Nephron progenitor cell (in vitro differentiated cells): ENCODE measurements around the gene TMEM255B.
"Not testable (repeated sequence)": the region's sequence is repeated elsewhere in the genome, so short reads cannot be mapped to it uniquely, and the experiment has no call there.

Experiments used
- DNase-seq: peaks from one replicate; pipeline ENCODE4 v3.0.0; 2021
- H3K27ac Mint-ChIP-seq: 2 replicates; pipeline ENCODE4 v1.8.0; 2021; ENCODE audit warnings: mild to moderate bottlenecking, moderate library complexity, mixed read lengths
- H3K27me3 Mint-ChIP-seq: 2 replicates; pipeline ENCODE4 v1.8.0; 2021; ENCODE audit warnings: mild to moderate bottlenecking, low read depth, mixed read lengths; ENCODE audit not compliant: poor library complexity
- H3K36me3 Mint-ChIP-seq: 2 replicates; pipeline ENCODE4 v1.8.0; 2021; ENCODE audit warnings: low read depth, mixed read lengths
- H3K4me1 Mint-ChIP-seq: 2 replicates; pipeline ENCODE4 v1.8.0; 2021; ENCODE audit warnings: mixed read lengths
- H3K4me3 Mint-ChIP-seq: 2 replicates; pipeline ENCODE4 v1.8.0; 2021; ENCODE audit warnings: mild to moderate bottlenecking, moderate library complexity, mixed read lengths
- H3K9me3 Mint-ChIP-seq: 2 replicates; pipeline ENCODE4 v1.8.0; 2021; ENCODE audit warnings: mild to moderate bottlenecking, moderate library complexity, mixed read lengths
- TF ChIP-seq, protein P1 (sequence below): fragments of 200-600 bp; sonication (generic); IDR thresholded peaks from 2 replicates; pipeline ENCODE4 v1.5.0; 2021; ENCODE audit warnings: antibody characterized with exemption

Gene TMEM255B

DNA sequence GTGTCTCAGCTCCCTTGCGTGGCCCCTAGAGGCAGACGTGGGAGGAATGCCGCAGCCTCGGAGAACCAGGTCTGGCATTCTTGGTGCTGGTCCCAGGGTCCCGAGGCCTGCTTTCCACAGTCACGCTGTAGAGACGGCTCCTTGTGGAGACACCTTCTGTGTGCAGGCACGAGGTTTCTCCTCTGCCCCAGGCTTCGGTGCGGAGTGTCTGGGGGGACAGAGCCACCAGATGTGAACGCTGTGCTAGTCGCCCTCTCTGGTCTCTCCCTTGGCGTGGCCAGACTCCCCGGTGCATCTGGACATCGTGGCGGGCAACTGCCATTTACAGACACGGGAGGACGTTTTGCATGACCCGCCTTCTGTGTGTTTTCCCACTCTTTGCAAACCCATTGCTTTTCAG, 7.5 kb upstream of the TMEM255B start:
- Mint-ChIP-seq H3K4me1 (peaks cover 5% of the 10 kb centered on the region), H3K36me3 (no peaks in the 10 kb centered on the region), H3K4me3 (no peak overlapping the region), H3K27ac (no peak overlapping the region), H3K9me3 (peaks cover 11% of the 10 kb centered on the region), H3K27me3 (peaks cover 35% of the 10 kb centered on the region)
- TF ChIP-seq, protein P1, sequence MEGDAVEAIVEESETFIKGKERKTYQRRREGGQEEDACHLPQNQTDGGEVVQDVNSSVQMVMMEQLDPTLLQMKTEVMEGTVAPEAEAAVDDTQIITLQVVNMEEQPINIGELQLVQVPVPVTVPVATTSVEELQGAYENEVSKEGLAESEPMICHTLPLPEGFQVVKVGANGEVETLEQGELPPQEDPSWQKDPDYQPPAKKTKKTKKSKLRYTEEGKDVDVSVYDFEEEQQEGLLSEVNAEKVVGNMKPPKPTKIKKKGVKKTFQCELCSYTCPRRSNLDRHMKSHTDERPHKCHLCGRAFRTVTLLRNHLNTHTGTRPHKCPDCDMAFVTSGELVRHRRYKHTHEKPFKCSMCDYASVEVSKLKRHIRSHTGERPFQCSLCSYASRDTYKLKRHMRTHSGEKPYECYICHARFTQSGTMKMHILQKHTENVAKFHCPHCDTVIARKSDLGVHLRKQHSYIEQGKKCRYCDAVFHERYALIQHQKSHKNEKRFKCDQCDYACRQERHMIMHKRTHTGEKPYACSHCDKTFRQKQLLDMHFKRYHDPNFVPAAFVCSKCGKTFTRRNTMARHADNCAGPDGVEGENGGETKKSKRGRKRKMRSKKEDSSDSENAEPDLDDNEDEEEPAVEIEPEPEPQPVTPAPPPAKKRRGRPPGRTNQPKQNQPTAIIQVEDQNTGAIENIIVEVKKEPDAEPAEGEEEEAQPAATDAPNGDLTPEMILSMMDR: no peak
- no peak for DNase-seq

DNA sequence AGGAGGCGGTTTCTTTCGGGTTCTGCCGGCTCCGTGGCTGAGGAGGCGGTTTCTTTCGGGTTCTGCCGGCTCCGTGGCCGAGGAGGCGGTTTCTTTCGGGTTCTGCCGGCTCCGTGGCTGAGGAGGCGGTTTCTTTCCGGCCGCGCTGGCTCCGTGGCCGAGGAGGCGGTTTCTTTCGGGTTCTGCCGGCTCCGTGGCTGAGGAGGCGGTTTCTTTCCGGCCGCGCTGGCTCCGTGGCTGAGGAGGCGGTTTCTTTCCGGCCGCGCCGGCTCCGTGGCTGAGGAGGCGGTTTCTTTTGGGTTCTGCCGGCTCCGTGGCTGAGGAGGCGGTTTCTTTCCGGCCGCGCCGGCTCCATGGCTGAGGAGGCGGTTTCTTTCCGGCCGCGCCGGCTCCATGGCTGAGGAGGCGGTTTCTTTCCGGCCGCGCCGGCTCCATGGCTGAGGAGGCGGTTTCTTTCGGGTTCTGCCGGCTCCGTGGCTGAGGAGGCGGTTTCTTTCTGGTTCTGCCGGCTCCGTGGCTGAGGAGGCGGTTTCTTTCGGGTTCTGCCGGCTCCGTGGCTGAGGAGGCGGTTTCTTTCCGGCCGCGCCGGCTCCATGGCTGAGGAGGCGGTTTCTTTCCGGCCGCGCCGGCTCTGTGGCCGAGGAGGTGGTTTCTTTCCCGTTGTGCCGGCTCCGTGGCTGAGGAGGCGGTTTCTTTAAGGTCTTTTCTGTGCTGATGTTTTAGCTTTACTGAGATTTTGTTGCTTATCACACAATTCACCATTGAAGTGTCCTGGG, 6.6 kb upstream of the TMEM255B start:
- H3K4me3 Mint-ChIP-seq, H3K36me3 Mint-ChIP-seq, H3K27ac Mint-ChIP-seq, DNase-seq, H3K4me1 Mint-ChIP-seq: not testable (repeated sequence)
- Mint-ChIP-seq H3K27me3 (peaks cover 35% of the 10 kb centered on the region), H3K9me3 (peaks cover 11% of the 10 kb centered on the region)

DNA sequence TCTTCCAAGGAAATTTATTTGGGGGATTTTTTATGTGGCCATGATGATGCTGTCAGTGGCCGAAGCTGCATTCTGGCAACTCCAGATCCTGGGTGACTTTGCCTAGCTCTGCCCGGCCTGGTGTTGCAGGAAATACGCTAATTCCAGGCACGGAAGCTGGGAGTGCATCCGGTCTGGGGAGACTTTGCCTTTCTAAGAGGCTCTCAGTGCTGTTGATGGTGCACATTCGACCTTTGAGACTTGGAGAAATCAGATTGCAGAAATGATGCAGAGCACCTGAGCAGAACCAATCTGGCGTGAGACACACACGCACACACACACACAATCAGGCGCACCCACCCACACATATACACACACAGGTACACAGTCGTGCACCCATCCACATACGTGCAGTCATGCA, 5.9 kb upstream of the TMEM255B start:
- H3K4me1 Mint-ChIP-seq: peaks cover 11% of the 10 kb centered on the region
- no peak for DNase-seq

DNA sequence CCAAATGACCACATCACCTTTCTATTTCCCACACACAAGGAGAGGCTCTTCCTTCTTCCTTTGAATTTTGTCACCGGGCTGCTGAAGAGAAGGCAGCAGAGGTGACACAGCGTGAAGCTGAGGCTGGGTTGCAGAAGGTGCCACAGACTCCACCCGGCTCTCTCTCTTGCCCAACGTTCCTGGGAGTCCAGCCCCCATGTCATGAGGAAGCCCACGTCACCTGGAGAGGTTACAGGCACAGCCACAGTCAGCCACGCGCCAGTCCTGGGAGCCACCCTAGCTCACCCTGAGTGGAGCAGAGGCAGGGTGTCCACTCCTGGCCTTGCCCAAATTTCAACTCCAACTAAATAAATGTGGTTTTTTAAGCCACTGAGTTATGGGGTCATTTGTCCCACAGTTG, 4.8 kb upstream of the TMEM255B start:
- Mint-ChIP-seq H3K36me3 (no peaks in the 10 kb centered on the region), H3K4me1 (peaks cover 17% of the 10 kb centered on the region), H3K9me3 (peaks cover 11% of the 10 kb centered on the region), H3K27me3 (peaks cover 42% of the 10 kb centered on the region), H3K4me3 (no peak overlapping the region), H3K27ac (no peak overlapping the region)
- DNase-seq: no peak
- TF ChIP-seq, protein P1: no peak

More for the DNA sequence above, 5.9 kb upstream of the TMEM255B start:
- Mint-ChIP-seq H3K27me3 (peaks cover 37% of the 10 kb centered on the region), H3K4me3 (no peak overlapping the region), H3K36me3 (no peaks in the 10 kb centered on the region), H3K27ac (no peak overlapping the region), H3K9me3 (peaks cover 11% of the 10 kb centered on the region)
- TF ChIP-seq, protein P1: no peak

DNA sequence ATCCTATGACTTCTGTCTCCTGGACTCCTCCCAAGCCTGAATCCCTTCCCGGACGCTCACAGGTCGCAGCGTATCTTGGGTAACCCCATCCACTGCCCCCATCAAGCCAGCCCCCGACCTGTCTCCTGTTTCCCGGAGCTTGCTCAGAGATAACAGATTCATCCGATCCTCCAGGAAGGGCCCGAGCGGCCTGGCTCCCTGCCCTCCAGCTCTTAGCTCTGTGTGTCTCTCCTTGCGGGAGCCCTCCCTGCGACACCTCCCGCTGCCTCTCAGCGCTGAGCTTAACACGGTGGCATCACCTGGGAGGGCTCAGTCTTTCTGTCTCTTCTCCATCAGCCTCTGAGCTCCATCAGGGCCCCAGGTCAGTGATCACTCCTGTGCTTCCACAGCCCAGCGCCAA, 4.3 kb upstream of the TMEM255B start:
- Mint-ChIP-seq H3K4me1 (peaks cover 22% of the 10 kb centered on the region), H3K27ac (no peak overlapping the region), H3K27me3 (peaks cover 46% of the 10 kb centered on the region), H3K36me3 (no peaks in the 10 kb centered on the region), H3K4me3 (no peak overlapping the region), H3K9me3 (peaks cover 11% of the 10 kb centered on the region)
- TF ChIP-seq, protein P1: no peak
- DNase-seq: no peak

DNA sequence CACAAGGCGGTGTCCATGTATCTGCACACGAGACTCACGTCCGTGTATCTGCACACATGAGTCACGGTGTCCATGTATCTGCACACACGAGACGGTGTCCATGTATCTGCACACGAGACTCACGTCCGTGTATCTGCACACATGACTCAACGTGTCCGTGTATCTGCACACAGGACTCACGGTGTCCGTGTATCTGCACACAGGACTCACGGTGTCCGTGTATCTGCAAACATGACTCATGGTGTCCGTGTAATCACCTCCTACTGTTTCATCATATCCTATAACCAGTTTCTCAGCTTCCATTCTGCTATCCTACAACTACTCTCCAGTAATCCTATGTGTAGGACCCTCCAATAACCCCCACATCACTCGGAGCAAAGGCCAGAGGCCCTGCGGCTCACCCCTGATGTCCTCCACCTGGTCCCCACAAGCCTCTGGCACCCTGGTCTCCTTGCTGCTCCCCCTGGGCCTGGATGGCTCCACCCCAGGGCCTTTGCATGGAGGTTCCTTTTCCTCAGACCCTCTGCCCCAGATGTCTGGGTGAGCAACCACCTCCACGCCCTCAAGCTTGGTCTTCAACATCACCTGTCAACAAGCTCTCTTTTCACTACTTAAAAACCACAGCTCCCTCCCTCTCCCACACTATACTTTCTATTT, 2.5 kb upstream of the TMEM255B start:
- no peaks in the 10 kb centered on the region for H3K36me3 Mint-ChIP-seq
- no peak overlapping the region for H3K4me3 Mint-ChIP-seq
- no peak for DNase-seq
- H3K27me3 Mint-ChIP-seq: peaks cover 65% of the 10 kb centered on the region
- peaks cover 24% of the 10 kb centered on the region for H3K4me1 Mint-ChIP-seq
- TF ChIP-seq, protein P1: no peak
- H3K27ac Mint-ChIP-seq: no peak overlapping the region
- H3K9me3 Mint-ChIP-seq: no peaks in the 10 kb centered on the region
